SKM-1 (cell line): ENCODE data around the gene KRT37.
"Not testable (repeated sequence)": the region's sequence is repeated elsewhere in the genome, so short reads cannot be mapped to it uniquely, and the experiment has no call there.

ENCODE experiments used
- DNase-seq: peaks from one replicate; lab custom pipeline; 2025; ENCODE audit not compliant: unreplicated experiment; lab: John Stamatoyannopoulos, UW

KRT37 gene

GRCh38 chr17:41407226-41407625, 17.2 kb downstream of the KRT37 start:
- DNase-seq: no peak

GRCh38 chr17:41406205-41406604, 18.2 kb downstream of the KRT37 start:
- no peak for DNase-seq

DNA sequence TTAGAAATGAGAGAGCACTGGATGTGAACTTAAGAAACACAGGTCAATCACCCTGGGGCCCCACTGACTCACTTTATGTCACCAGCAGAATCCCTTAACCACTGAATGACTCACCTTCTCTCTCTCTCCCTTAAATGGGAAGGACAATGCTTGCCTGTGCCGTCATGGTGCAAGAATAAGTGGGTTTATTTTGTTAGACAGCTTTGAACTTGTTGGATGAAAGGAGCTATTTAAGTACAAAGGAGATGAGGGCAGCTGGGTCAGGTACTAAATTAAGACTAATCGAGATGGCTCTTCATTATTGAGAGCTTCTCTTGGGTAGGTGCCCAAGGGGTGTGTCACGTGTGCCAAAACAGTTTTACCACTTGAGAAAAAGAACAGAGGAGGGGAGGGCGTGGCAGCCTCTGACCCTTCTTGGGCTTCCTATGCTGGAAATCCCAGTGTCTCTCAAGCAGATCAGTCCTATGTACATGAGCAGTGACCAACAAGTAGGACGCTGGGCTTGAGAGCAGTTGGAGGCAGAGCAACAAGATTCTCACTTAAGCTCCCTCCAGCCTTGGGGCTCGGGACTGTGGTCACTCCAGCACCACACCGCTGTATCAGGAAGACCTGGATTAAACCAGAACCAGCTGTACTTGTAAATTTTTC, 20.2 kb downstream of the KRT37 start:
- peak; percentile 41 for DNase-seq

DNA sequence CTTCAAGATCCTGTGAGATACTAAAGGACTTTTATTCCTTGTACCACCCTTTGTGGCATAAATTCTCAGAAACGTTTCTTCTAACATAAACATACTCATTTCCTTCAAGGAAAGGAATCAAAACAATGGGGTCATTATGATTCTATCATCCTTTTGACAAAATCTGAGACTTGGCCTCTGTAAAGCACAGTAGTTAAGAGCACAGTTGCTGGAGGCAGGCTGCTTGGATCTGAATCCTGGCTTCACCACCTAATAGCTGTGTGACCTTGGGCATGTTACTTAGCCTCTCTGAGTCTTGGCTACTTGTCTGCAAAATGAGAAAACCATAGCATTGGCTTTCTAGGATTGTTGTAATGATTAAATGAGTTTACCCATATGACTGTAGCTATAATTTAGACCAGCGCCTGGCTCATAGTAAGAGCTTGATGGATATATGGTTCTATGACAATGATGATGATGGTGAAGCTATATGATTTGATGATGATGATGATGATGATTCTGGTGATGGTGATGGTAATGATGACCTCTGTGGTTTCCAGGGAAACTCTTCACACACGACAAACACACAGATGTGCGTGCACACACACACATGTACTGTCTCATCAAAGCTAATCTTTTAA, 20.9 kb downstream of the KRT37 start:
- no peak for DNase-seq

DNA sequence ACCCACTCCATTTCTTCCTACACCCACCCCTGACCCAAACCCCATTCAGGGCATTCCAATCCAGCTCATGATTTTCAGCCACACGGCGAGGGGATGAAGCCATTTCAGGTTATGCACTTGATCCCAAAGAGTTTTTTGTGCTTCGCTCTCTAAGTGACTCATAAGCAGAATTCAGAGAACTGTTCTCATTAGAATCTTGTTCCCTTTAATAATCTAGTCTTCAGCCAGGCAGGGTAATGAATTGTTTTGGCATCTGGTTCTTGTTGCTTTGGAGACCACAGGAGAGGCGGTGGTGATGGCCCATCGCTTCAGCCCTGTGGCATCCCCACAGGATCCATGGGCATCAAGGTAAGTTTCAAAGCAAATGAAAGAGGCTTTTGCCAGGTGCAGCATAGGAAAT, 22.2 kb downstream of the KRT37 start:
- DNase-seq: no peak

DNA sequence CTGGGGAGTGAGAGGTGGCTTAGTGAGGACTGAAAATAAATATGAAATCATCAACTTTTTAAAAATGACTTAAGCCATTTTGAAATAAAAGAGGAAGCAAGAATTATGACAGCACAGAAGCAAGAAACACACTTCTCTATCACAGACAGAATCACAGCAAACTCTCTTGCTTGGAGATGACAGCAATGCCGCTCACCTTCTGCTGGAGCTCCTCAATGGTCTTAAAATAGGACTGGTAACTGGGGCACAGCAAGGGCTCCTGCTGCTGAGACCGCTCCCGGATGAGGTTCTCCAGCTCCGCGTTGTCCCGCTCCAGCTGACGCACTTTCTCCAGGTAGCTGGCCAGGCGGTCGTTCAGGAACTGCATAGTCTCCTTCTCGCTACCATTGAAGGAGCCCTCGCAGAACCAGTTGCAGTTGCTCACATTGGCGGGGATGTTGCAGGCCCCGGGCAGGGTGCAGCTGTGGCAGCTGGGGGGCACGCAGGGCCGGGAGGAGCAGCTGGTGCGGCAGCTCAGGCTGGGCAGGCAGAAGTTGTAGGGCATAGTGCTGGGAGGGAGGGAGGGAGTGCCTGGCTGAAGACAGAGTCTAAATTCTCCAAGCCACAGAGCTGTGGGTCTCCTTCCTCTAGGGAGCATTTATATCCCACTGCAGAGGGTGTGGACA, 27.3 kb downstream of the KRT37 start, which contains the start of gene KRT31:
KRT31 (minus strand) TSS at position 613 of the 665 bp plus-strand sequence; CDS start at position 544, 69 bp downstream.
- no peak for DNase-seq

DNA sequence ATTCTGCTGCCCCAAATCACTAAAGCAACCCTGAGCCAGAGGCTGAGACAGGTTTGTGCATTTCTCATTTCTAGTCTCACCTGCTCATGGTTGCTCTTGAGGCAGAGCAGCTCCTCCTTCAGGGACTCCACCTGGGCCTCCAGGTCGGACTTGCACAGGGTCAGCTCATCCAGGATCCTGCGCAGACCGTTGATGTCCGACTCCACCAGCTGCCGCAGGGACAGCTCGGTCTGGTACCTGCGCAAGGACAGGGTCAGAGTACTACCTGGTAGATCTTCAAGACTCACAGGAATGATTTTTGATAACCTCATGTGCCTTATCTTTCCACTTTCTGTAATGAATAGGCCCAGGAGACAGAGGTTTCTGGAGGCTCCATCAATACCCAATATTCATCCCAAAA, 28.0 kb downstream of the KRT37 start:
- DNase-seq: no peak

- no peak for DNase-seq
These were observed 28.8 kb downstream of the KRT37 start for GRCh38 chr17:41395611-41396010.

GRCh38 chr17:41395044-41395443, 29.3 kb downstream of the KRT37 start:
- not testable (repeated sequence) for DNase-seq

DNA sequence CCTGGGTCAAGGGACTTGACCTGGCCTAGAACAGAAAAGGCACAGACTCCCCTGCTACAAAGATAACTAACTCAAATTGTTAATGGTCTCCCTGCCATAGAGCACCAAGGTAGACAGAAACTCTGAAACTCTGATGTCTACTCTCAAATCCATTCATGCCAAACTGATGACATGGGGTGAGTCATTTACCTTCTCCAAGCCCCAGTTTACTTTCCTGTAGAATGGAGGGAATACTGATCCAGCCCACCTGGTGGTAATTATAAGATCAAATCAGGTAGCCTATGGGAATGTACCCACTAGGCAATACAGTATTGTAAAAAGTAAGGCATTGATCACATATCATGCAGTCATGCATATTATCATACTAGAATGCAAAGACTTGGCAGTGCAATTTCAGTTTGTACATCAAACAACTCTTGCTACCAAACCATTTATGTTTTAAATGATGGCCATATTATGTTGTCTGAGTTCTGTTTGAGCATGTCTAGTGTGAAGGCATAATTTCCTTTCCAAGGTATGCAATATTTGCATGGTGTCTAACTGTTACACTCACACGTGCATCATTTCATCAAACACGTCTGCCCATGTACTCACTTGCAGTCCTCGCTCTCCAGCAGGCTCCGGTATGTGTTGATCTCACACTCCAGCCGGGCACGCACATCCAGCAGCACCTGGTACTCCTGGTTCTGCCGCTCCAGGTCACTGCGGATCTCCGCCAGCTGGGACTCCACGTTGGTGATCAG, 30.0 kb downstream of the KRT37 start:
- no peak for DNase-seq

DNA sequence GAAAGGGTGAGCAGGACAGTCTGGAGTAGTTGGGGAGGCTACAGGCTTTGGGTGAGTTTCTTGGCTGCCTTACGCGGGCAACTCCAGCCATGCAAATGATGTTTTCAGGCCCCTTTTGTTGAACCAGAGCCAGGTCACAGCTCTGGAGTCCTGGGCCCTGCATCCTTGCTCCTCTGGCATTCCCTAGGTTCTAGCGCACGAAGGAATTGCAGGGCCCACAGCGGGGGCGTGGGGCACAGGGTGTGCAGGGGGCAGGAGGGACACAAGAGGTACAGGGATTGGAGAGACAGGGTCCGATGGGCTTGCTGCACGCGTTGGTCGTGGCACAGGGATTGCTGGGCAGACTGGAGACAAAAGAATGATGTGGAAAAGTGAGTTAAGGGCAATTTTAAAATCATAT, 30.6 kb downstream of the KRT37 start:
- no peak for DNase-seq

DNA sequence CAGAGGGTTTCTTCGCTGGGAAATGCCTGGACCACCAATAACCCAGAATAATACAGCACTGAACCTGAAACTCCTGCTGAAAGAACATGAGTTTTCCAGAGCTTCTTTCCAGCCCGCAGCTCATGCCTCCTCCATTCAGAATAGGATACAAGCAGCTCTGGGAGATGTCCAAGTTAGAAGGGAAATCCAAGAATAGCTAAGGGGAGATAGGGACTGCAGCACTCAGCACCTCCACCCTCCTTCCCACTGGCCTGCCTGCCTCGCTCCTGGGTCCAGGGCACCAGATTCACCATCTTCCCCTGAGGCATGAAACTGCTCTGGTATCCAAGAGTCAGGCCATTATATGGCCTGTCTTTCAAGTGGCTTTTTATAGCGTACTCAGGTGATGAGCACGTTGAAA, 31.1 kb downstream of the KRT37 start:
- no peak for DNase-seq

DNA sequence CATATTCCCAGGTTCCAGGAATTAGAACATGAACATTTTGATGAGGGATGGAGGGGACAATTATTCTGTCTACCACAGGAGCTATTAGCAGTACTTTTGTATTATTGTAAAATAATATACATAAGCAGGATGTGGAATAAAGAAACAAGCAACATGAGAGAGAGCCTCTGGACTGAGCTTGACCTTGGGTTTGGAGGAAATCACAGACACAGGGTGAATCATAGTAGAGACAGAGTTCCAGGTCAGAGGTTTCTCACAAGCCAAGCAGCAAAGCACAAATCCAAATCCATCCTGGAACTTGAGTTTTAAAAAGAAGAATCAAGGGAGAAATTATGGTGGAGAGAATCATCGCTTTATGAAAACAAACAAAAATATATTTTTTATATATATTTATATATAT, 32.1 kb downstream of the KRT37 start:
- no peak for DNase-seq

- DNase-seq: no peak
These were observed 32.9 kb downstream of the KRT37 start for GRCh38 chr17:41391535-41391934.

GRCh38 chr17:41390411-41390938, 33.9 kb downstream of the KRT37 start:
- no peak for DNase-seq

DNA sequence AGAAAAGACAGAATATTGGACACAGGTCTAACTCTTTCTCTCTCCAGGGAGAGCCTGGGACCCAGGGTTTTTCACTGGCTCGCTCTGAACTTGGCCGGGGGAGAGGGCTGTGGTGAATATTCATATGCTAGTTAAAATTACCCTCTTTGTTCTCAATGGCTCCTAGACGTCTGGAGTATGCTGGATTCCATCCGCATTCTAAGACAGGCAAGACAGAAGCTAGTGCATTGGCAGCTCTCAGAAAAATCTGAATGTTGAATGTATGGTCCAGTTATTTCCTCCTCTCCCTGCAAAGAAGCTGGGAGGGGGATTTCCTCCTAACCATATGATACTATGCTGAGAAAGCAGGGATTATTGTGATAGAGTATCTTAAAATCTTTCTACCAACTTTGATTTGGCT, 36.7 kb downstream of the KRT37 start:
- no peak for DNase-seq

- DNase-seq: no peak
These were observed 38.2 kb downstream of the KRT37 start for GRCh38 chr17:41386227-41386626.

GRCh38 chr17:41383690-41384089, 40.7 kb downstream of the KRT37 start:
- no peak for DNase-seq

DNA sequence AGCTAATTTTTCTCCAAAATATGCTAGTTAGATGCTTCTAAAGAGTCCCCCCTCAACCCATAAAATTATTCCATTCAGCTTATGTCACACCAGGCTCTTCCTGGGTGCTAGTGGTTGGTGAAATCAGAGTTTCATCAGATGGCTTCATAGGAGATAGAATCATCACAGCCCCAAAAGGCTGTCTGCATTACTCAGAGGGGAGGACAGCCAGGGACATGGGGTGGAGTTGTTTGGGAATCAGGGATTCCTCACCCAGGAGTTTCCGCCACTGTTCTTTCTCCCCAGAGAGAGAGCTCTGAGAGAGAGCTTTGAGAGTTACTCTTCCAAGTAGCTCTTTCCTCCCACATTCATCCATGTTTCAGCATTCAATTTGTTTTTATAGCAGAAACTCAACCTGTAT, 42.0 kb downstream of the KRT37 start:
- DNase-seq: no peak

- not testable (repeated sequence) for DNase-seq
These were observed 42.4 kb downstream of the KRT37 start, which contains the start of gene KRT34 for GRCh38 chr17:41381943-41382342. KRT34 (minus strand) TSS chr17:41382306; CDS start chr17:41382246, 60 bp downstream.

DNA sequence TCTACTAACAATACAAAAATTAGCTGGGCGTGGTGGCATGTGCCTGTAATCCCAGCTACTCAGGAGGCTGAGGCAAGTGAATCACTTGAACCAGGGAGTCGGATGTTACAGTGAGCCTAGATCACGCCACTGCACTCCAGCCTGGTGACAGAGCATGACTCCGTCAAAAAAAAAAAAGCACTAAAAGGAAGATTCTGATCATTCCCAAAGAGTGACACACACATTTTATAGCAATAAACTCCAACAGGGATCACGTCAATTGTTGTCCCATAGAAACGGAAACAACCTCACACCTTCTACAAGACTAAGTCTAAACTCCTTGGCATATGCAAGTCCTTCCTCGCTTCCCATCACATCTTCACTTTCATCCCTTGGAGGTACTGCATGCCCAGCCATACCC, 44.3 kb downstream of the KRT37 start:
- not testable (repeated sequence) for DNase-seq
